Endodermal cell (in vitro differentiated cells): ENCODE results near the gene TUBA4B. TPM values are rescaled to one million over a fixed set of nuclear protein-coding genes. Genes with fewer than 3 reads are reported as not detected.

ENCODE experiments used
- DNase-seq: peaks from one replicate; pipeline ENCODE4 v3.0.0-alpha.2; 2017
- H3K27ac ChIP-seq: 2 replicates; pipeline ENCODE4 v1.5.1; 2013; ENCODE audit warnings: mild to moderate bottlenecking, low read depth, low read length, moderate library complexity
- H3K27me3 ChIP-seq: 2 replicates; pipeline ENCODE4 v1.6.1; 2013; ENCODE audit warnings: mild to moderate bottlenecking, low read length, moderate library complexity; ENCODE audit not compliant: insufficient read depth, control insufficient read depth, poor library complexity, severe bottlenecking
- H3K36me3 ChIP-seq: 2 replicates; pipeline ENCODE4 v1.7.0; 2013; ENCODE audit warnings: mild to moderate bottlenecking, low read length, moderate library complexity; ENCODE audit not compliant: control insufficient read depth, insufficient read depth
- H3K4me1 ChIP-seq: one replicate; pipeline ENCODE4 v1.7.0; 2013; ENCODE audit warnings: low read length; ENCODE audit not compliant: control insufficient read depth, insufficient read depth
- H3K4me3 ChIP-seq: 2 replicates; pipeline ENCODE4 v1.5.1; 2013; ENCODE audit warnings: mild to moderate bottlenecking, low read length, moderate library complexity
- H3K9ac ChIP-seq: 2 replicates; pipeline ENCODE4 v1.6.1; 2013; ENCODE audit warnings: mild to moderate bottlenecking, low read length, moderate library complexity; ENCODE audit not compliant: poor library complexity, severe bottlenecking; ENCODE audit errors: extremely low read depth
- H3K9me3 ChIP-seq: 2 replicates; pipeline ENCODE4 v1.6.1; 2013; ENCODE audit warnings: mild to moderate bottlenecking, low read length, moderate library complexity; ENCODE audit not compliant: control insufficient read depth
- H3K27ac Mint-ChIP-seq: 2 replicates; pipeline ENCODE4 v1.8.0; 2020; ENCODE audit warnings: mixed read lengths
- H3K27me3 Mint-ChIP-seq: 2 replicates; pipeline ENCODE4 v1.8.0; 2021; ENCODE audit warnings: mild to moderate bottlenecking, mixed read lengths; ENCODE audit not compliant: insufficient read depth
- H3K36me3 Mint-ChIP-seq: 2 replicates; pipeline ENCODE4 v1.8.0; 2020; ENCODE audit warnings: low read depth, mixed read lengths
- H3K4me1 Mint-ChIP-seq: 2 replicates; pipeline ENCODE4 v1.8.0; 2020; ENCODE audit warnings: mixed read lengths
- H3K4me3 Mint-ChIP-seq: 2 replicates; pipeline ENCODE4 v1.8.0; 2020; ENCODE audit warnings: mild to moderate bottlenecking, moderate library complexity, mixed read lengths
- H3K9me3 Mint-ChIP-seq: 2 replicates; pipeline ENCODE4 v1.8.0; 2020; ENCODE audit warnings: mild to moderate bottlenecking, mixed read lengths
- WGBS, 2 experiments: methylation state at CpG; one replicate each; pipeline versions ENCODE4 v1.1.5 to v1.1.7; 2013; ENCODE audit warnings: missing lambda C conversion rate in 2 of 2, mixed read lengths in 1 of 2; ENCODE audit not compliant: insufficient coverage in 1 of 2, insufficient read length in 1 of 2; 5-methylcytosine and 5-hydroxymethylcytosine counted together
- total RNA-seq, 2 donors: library from RNA; stranded (reverse); fragmentation: NEBNext Ultra II Directional in 1 of 2; extraction: Animal tissue kit (Norgen Biotek cat#: 25700) in 1 of 2; gene quantifications; 2 replicates in 1 of 2; 3 replicates in 1 of 2; pipeline ENCODE4 v1.2.1, GENCODE V29; 2021
- TF ChIP-seq, protein P1 (sequence below): fragments of 200-600 bp; sonication (generic); conservative IDR thresholded peaks from 2 replicates; pipeline ENCODE4 v1.5.0; 2021; ENCODE audit warnings: antibody characterized with exemption, mild to moderate bottlenecking

TUBA4B gene
- total RNA-seq, 2 donors from 2014 or later, result not detected

DNA sequence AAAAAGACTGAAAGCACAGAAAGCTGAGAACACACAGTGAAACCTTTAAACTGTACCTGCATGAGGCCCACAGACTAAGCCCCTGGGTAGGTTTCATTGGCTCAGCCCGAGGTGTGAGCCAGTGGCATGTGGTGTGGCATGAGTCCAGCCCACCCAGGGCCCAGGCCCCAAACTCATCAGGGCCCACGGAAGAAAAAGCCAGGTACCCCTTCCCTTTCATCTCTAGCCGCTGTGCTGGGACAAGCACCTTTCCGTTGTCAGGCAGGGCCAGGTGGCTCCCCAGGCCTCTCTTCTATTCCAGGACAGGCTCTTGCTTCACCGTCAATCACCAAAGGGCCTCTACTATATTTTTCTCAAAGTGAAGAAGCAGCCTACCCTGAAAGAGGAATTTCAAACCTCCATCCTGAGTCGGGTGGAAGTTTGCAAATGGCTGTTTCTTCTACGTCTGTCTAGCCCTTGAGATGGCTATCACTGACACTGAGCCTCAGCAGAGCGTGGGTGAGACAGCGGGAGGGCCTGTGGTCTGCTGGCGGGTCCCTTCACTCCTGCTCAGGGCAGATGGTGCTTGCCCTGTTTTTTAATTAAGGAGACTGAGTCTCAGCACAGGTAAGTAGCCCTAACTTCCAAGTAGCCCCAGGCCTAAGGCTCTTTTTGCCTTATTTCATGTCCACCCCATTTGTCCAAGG lies 34.7 kb downstream of the TUBA4B start:
- Histone ChIP-seq H3K9ac (no peak overlapping the region), H3K4me1 (no peaks in the 10 kb centered on the region), H3K4me3 (no peak overlapping the region), H3K36me3 (peaks cover 19% of the 10 kb centered on the region), H3K27ac (no peak overlapping the region), H3K9me3 (no peaks in the 10 kb centered on the region), H3K27me3 (no peaks in the 10 kb centered on the region)
- TF ChIP-seq, protein P1, sequence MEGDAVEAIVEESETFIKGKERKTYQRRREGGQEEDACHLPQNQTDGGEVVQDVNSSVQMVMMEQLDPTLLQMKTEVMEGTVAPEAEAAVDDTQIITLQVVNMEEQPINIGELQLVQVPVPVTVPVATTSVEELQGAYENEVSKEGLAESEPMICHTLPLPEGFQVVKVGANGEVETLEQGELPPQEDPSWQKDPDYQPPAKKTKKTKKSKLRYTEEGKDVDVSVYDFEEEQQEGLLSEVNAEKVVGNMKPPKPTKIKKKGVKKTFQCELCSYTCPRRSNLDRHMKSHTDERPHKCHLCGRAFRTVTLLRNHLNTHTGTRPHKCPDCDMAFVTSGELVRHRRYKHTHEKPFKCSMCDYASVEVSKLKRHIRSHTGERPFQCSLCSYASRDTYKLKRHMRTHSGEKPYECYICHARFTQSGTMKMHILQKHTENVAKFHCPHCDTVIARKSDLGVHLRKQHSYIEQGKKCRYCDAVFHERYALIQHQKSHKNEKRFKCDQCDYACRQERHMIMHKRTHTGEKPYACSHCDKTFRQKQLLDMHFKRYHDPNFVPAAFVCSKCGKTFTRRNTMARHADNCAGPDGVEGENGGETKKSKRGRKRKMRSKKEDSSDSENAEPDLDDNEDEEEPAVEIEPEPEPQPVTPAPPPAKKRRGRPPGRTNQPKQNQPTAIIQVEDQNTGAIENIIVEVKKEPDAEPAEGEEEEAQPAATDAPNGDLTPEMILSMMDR, result no peak
- H3K4me3 Mint-ChIP-seq, result no peak overlapping the region
- H3K27me3 Mint-ChIP-seq, result peaks cover 16% of the 10 kb centered on the region
- H3K4me1 Mint-ChIP-seq, result peaks cover 3% of the 10 kb centered on the region
- no peaks in the 10 kb centered on the region for H3K9me3 Mint-ChIP-seq
- WGBS, 2 experiments, result 91 to 95% methylated on average over 10 of the region's 10 CpGs
- no peak for DNase-seq
- H3K36me3 Mint-ChIP-seq, result peaks cover 12% of the 10 kb centered on the region
- no peak overlapping the region for H3K27ac Mint-ChIP-seq

GRCh38 chr2:219289195-219289536 lies 36.1 kb downstream of the TUBA4B start:
- WGBS, 2 experiments, result 86 to 97% methylated on average over 6 of the region's 6 CpGs
- H3K4me1 ChIP-seq, result no peaks in the 10 kb centered on the region
- H3K9me3 ChIP-seq, result no peaks in the 10 kb centered on the region
- peaks cover 6% of the 10 kb centered on the region for H3K36me3 ChIP-seq
- TF ChIP-seq, protein P1, result no peak
- Mint-ChIP-seq H3K27ac (no peak overlapping the region), H3K36me3 (peaks cover 2% of the 10 kb centered on the region), H3K4me3 (no peak overlapping the region), H3K9me3 (no peaks in the 10 kb centered on the region), H3K4me1 (peaks cover 3% of the 10 kb centered on the region), H3K27me3 (peaks cover 18% of the 10 kb centered on the region)
- no peak for DNase-seq
- no peak overlapping the region for H3K9ac ChIP-seq
- H3K27me3 ChIP-seq, result no peaks in the 10 kb centered on the region
- H3K4me3 ChIP-seq, result no peak overlapping the region
- no peak overlapping the region for H3K27ac ChIP-seq

DNA sequence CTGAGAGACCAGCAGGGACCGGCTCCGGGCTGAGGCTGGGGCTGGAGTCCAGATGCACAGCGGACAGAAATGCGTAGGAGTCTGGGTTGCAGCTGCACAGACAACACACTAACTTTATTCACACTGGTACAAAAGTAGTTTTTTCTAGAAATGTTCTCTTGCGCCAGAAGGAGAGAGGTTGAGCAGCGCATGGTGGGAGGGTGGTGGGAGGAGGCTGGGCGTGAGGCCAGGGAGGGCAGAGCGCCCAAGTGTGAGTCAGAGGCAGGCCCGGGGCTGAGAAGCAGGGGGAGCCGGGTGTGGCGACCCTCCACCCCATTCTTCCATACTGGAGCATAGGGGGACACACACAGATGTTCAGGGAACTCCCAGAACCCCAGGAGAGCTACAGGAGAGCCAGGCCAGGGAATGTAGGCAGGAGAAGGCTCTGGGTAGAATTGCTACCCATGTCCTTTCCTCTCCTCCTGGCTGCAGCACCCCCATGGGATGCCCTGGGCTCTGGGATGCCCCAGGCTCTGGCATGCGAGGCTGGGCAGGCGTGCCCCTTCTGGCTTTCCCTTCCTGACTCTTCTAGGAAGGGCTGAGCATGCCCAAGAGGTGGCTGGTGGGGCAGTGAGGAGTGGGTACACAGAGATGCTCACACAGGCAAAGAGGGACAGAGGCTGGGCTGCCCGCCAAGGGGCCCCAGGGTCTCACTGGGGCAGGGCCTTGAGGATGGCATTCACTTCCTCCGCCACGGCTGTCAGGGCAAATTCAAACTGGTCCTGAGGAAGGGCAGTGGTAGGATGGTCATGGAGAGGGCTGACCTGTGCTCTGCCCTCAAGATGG lies 36.7 kb downstream of the TUBA4B start:
- Mint-ChIP-seq H3K4me1 (peaks cover 3% of the 10 kb centered on the region), H3K36me3 (peaks cover 2% of the 10 kb centered on the region), H3K27me3 (peaks cover 18% of the 10 kb centered on the region), H3K27ac (no peak overlapping the region), H3K4me3 (no peak overlapping the region), H3K9me3 (no peaks in the 10 kb centered on the region)
- no peaks in the 10 kb centered on the region for H3K9me3 ChIP-seq
- no peak overlapping the region for H3K9ac ChIP-seq
- peaks cover under 1% of the 10 kb centered on the region for H3K36me3 ChIP-seq
- no peak overlapping the region for H3K4me3 ChIP-seq
- H3K27ac ChIP-seq, result no peak overlapping the region
- no peak for DNase-seq
- 88 to 94% methylated on average over 10 to 16 of the region's 16 CpGs for WGBS, 2 experiments
- H3K27me3 ChIP-seq, result no peaks in the 10 kb centered on the region
- H3K4me1 ChIP-seq, result no peaks in the 10 kb centered on the region
- TF ChIP-seq, protein P1, result no peak
